Body of pancreas (tissue), 4 donors: ENCODE measurements around the gene UBA1.

ENCODE experiments used
- CTCF ChIP-seq, 7 experiments: fragments of 450-650 bp in 4 of 7; fragments of 200-600 bp in 3 of 7; sonication (generic) in 3 of 7; IDR thresholded peaks; one replicate each; pipeline ENCODE4 v1.5.1; 2016 to 2019; ENCODE audit warnings: antibody characterized with exemption in 7 of 7
- POLR2A ChIP-seq, 3 donors: fragments of 450-650 bp; IDR thresholded peaks; one replicate each; pipeline ENCODE4 v1.6.1; 2016; ENCODE audit warnings: antibody characterized with exemption in 3 of 3, mild to moderate bottlenecking in 2 of 3

- TF ChIP-seq POLR2A (IDR thresholded peaks at IDR 0.05) = no peak
- no peak for TF ChIP-seq CTCF (IDR thresholded peaks at IDR 0.05)
Measured at GRCh38 chrX:47226071-47226470, 32.4 kb downstream of the UBA1 start.
